Measurements from ENCODE around the gene DDR1.
"Not testable (repeated sequence)": the region's sequence is repeated elsewhere in the genome, so short reads cannot be mapped to it uniquely, and the experiment has no call there.

Gene DDR1

DNA sequence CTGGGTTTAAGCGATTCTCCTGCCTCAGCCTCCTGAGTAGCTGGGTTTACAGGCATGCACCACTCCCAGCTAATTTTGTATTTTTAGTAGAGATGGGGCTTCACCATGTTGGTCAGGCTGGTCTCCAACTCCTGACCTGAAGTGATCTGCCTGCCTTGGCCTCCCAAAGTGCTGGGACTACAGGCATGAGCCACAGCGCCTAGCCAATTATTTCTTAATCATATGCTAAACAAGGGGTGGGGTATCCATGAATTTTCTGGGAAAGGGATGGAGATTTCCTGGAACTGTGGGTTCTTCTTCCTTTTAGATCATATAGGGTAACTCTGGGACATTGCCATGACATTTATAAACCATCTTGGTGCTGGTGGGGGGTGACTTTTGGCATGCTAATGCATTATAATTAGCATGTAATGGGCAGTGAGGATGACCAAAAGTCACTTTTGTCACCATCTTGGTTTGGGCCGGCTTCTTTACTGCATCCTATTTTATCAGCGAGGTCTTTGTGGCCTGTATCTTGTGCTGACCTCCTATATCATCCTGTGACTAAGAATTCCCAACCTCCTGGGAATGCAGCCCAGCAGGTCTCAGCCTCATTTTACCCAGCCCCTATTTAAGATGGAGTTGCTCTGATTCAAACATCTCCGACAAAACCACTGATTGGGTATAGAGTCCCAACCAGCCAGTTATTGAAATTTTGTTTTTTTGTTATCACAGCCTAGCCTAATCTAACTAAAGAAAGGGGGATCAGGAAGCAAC is 29.9 kb upstream of the DDR1 start:
- no peak for DNase-seq

DNA sequence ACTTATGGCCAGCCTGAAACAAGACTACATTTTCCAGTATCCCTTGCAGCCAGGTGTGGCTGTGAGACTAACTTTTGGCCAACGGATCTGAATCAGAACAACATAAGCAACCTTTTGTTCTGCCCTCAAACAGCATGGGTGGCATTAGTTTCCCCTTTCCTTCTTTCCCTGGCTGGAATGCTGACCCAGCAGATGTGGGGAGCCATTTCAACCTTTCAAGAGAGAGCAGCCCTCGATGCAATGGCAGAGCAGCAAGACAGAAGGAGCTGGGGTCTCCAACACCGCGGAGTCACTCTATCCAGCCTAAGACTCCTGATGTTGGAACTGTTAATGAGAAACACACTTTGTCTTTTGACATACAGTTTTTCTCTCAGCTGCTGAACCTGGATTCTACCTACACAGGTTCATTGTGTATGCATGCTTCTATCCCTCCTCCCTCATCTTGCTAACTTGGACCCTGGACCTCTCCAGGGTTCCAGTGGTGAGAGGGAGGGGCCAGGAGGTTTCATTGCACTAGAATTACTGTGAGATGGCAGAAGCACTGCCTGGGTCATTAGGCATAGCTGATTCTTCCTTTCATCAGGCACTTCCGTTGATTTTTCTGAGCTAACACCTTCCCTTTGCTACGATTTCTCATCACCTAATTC is 28.8 kb upstream of the DDR1 start:
- no peak for DNase-seq

DNA sequence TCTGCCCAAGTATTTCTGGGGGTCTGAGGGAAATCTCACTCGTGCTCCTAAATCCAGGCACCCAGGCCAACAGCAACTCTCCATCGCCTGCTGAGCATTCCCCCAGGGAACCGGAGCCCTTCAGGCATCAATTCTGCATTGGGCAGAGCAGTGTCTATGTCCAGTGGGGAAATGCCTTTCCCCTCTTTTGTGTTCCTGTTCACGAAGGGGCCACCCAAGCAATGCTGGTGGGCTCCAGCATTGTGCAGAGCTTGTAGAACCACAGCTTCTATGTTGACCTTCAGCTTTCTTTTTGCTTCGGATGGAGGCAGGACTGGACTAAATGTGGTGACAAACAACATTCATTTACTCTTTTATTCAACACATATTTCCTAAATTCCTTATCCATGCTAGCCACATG is 27.2 kb upstream of the DDR1 start:
- no peak for DNase-seq

DNA sequence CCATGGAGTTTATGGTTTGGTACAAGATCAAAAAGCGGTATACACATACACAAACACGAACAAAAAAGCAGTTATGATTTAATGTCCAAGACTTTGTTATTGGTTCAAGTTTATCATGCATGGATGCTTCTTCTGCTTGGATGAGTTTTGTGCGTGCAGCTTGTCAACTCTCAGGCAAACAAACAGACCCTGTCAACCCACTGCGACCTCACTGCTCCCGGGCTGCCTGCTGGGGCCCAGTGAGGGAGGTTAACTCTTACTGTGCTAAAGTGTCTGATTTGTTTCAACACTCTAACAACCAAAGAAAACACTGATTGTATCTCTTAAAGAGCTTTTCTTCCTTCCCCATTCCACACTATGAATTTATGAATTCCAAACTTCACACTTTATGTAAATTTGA is 26.8 kb upstream of the DDR1 start:
- DNase-seq: no peak

DNA sequence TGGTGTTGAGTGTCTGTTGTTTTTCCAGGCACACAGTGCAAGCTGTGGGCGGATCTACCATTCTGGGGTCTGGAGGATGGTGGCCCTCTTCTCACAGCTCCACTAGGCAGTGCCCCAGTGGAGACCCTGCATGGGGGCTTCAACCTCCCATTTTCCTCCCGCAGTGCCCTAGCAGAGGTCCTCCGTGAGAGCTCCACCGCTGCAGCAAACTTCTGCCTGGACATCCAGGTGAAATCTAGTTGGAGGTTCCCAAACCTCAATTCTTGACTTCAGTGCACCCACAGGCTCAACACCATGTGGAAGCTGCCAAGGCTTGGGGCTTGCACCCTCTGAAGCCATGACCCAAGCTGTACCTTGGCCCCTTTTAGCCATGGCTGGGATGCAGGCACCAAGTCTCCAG is 24.6 kb upstream of the DDR1 start:
- not testable (repeated sequence) for DNase-seq

DNA sequence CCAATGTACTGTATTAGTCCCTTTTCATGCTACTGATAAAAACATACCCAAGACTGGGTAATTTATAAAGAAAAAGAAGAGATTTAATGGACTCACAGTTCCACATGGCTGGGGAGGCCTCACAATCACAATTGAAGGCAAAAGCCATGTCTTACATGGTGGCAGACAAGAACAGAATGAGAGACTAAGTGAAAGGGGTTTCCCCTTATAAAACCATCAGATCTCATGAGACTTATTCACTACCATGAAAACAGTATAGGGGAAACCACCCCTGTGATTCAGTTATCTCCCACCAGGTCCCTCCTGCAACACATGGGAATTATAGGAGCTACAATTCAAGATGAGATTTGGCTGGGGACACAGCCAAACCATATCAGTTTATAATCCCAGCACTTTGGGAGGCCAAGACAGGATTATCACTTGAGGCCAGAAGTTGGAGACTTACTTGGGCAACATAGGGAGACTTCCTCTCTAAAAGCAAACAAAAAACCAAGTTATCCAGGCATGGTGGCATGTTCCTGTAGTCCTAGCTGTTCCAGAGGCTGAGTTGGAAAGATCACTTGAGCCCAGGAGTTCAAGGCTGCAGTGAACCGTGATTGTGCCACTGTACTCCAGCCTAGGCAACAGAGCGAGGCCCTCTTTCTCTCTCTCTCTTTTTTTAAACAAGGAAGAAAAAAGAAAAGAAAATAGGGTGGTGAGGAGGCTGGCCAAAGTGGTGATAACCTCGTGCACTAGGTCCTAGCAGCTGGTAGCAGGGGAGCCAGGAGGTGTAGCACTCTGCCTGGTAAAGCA is 22.9 kb upstream of the DDR1 start:
- DNase-seq: no peak

DNA sequence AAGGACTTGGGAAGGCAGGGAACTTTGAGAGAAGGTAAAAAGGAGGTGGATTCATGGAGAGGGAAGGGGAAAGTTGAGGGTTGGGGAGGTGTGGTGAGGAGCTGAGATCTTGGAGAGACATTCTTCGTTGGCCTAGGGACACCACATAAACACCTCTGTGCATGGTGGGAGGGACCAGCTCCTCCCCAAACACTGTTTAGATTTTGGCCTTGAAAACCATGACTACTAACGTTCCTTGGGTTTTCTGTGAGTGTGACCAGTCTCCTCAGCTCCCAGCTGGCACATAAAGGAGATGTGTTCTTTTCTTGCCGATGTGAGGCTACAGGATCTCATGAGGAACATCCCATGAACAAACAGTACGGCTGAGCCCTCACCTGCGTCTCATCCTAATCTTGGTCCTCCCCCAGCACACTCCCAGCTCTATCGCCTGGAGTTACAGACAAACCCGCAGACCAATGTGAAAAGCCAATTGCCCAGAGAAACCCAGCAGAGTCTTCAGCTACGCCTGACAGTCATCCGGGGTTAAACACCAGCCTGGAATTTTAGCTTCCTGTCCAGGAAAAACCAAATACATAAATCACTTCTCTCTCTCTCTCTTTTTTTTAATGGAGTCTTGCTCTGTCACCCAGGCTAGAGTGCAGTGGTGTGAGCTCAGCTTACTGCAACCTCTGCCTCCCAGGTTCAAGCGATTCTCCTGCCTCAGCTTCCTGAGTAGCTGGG is 22.0 kb upstream of the DDR1 start:
- no peak for DNase-seq

- DNase-seq: no peak
Measured at GRCh38 chr6:30864325-30864724, 20.0 kb upstream of the DDR1 start.

DNA sequence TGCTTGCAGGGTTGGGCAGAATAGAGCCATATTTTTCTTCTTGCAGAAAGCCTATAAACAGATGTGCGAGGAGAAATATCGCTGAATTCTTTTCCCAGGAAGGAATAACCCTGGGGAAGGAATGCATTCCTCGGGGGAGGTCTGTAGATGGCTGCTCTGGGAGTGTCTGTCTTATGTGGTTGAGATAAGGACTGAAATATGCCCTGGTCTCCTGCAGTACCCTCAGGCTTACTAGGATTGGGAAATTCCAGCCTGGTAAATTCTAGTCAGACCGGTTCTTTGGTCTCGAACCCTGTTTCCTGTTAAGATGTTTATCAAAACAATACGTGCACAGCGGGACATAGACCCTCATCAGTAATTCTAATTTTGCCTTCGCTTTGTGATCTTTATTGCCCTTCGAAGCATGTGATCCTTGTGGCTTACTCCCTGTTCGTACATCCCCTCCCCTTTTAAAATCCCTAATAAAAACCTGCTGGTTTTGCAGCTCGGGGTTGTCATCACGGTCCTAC is 15.0 kb upstream of the DDR1 start:
- not testable (repeated sequence) for DNase-seq

GRCh38 chr6:30870546-30870945 is 13.8 kb upstream of the DDR1 start:
- DNase-seq: no peak

DNA sequence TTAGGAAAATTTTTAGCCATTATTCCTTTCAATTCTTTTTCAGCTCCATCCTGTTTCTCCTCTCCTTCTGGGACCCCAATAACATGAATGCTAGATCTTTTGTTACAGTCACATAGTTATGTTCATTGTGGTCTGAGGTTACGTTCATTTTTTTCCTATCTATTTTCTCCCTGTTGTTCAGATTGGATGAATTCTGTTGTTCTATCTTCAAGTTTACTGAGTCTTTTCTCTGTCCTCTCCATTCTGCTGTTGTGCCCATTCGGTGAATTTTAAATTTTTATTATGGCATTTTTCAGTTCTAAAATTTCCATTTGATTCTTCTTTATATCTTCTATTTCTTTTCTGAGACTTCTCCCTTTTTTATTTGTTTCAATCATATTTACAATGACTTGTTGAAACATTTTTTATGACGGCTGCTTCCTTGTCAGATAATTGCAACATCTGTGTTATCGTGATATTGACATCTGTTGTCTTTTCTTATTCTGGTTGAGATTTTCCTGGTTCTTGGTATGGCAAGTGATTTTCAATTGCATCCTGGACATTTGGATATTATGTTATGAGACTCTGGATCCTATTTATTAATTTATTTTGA is 12.6 kb upstream of the DDR1 start:
- DNase-seq: no peak

DNA sequence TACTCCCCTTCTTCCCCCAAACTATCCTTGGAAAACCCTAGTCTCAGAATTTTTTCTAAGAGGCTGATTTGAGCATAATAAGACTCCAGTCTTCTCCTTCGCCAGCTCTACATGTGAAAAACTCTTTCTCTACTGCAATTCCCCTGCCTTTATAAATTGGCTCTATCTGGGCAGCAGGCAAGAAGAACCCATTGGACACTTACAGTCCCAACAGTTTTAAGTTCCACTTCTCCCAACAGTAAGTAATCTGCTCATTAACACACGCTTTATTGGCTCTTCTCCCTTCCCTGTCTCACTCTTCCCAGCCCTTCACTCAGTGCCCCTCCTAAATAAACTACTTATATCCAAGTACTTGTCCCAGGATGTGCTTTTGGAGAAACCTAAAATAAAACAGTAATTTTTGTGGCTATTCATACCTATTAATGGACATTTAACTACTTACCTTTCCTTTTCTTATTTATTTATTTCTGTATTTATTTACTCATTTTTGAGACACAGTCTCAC is 11.1 kb upstream of the DDR1 start:
- DNase-seq: no peak

DNA sequence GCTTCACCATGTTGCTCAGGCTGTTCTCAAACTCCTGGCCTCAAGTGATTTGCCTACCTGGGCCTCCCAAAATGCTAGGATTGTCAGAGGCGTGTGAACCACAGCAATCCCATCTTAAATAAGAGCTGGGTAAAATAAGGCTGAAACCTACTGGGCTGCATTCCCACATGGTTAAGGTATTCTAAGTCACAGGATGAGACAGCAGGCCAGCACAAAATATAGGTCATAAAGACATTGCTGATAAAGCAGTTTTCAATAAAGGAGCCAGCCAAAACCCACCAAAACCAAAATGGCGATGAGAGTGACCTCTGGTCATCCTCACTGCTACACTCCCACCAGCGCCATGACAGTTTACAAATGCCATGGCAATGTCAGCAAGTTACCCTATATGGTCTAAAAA is 10.5 kb upstream of the DDR1 start:
- DNase-seq: not testable (repeated sequence)

DNA sequence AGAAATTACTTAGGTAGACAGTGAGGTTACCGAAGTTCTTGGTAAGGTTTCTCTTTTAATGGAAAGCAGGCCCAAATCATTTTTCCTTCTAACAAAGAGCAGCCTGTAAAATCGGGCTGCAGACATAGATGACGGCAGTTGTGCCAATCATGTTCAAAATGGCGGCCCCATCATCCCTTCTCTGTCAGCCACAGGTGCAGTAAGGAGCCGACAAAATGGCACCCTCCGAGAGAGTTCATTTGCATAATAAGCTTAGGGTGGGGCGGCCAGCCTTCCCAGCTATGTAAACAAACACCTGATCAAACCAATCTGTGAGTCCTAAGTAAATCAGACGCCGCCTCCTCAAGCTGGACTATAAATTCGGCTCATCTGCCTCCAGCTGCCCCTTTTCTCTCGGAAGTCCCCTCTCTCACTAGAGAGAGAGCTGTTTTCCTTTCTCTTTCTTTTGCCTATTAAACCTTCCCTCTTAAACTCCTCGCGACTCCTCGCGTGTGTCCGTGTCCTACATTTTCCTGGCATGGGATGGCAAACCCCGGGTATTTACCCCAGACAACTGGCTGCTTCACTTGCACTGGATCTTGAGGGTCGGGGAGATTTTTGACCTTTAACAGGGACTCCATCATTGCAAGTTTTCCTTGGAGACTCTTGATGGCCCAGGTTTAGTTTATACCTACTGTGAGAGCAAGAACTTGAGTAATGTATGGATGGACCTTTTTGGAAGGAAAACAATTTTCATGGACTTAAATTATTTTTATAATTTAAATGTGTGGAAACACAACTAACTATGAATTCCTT is 8.9 kb upstream of the DDR1 start:
- no peak for DNase-seq

DNA sequence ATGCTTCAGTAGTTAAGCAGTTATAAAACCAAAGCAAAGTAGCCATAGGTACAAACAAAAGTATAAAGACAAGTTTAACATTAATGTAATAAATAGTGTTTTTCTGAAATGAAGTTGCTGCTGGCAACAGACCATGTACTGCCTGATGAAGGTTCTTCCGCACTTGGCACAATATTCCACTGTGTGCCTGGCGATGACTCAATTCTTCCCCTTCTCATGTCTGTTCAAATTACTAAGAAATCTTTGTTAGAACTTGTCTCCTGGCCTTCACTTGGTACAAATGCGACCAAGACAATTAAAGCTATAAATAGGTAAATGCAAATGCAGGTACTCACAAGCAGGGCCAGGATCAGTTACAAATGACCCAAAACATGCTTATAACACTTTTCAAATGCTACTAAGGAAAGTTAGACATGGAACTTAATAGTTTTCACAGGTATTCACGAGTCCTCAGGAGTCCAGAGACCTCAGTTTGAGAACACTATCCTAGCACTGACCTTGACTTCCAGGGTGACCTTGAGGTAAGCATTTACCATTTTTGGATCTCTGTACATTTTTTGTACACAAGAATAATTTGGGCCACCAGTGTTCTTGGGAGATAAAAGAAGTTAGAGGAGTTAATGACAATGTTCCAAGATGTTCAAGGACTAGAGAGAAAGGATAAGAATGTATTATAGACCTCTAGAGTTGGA is 8.1 kb upstream of the DDR1 start:
- no peak for DNase-seq

DNA sequence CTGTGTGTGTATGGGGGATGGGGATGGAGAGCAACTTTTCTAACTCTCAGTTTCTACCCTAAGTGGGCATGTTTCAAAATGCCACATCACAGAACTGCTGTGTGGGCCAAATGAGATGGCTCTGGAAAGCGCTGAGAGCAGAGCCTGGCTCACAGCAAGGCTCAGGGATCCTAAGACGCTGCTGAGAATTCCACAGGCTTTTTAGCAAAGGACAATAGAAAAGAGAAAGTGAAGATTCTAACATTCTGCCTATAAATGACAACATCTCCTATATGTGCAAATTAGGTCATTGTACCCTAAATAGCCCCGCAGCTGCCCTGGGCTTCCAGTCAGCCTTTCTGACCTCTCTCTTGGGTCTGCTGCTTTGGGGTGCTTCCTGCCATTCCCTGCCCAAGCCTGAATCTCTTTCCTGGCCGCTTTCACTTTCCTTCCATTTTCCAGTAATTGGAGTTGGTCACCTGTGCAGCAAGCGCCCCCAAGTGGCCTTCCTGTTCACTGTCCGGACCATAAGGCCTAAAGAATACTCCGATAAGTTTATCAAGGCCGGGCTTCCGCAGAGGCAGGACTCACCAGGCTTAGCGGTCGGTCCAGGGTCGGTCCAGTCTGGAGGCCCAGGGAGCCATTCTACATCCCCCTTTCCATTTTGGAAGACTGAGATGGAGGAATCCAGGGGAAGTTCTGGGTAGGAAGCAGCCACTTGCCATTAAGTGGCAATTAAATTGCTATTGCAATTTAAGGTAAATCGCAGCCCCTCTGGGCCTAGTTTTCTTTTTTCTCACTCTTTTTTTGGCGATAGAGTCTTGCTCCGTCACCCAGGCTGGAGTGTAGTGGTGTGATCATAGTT is 6.7 kb upstream of the DDR1 start:
- peak; percentile 44 for DNase-seq

DNA sequence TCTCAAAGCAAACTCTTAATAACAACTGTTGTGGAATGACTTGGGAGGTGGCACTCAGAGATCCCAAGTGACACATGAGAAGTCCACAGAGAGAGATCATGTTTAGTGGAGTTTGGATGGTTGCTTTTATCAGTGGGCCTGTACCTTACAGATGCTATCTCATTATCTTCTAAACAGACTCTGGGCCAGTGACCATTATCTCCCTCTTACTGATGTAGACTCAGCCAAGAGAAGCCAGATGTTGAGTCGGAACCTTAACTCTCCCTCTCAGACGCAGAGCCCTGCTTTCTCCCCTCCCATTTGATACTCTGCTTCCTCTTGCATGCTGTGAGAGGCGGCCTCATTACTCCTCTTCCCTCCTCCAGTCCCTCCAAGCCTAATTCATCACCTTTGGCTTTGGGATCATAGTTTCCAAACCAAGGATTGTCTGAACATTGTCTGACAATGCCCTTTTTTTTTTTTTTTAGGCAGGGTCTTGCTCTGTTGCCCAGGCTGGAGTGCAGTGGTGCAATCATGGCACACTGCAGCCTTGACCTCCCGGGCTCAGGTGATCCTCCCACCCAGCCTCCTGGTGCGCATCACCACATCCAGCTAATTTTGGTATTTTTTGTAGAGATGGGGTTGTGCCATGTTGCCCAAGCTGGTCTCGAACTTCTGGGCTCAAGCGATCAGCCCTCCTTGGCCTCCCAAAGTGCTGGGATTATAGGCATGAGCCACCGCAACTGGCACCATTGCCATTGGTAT is 4.5 kb upstream of the DDR1 start:
- no peak for DNase-seq

- no peak for DNase-seq
Measured at GRCh38 chr6:30880698-30881252, 3.5 kb upstream of the DDR1 start.
